B cell (primary cell): ENCODE results near the gene TET3.

Experiments
- EZH2 ChIP-seq: IDR thresholded peaks from 2 replicates; pipeline ENCODE4 v1.6.1; 2012; ENCODE audit warnings: borderline replicate concordance, low read depth, mild to moderate bottlenecking, moderate library complexity, low read length; ENCODE audit not compliant: insufficient read depth, poor library complexity, severe bottlenecking
- TF ChIP-seq, protein P1 (sequence below): fragments of 200-600 bp; IDR thresholded peaks from one replicate; pipeline ENCODE4 v1.8.0; 2022; ENCODE audit warnings: antibody characterized with exemption, mild to moderate bottlenecking

GRCh38 chr2:73990531-73990930, 5.8 kb downstream of the TET3 start:
- TF ChIP-seq, protein P1, sequence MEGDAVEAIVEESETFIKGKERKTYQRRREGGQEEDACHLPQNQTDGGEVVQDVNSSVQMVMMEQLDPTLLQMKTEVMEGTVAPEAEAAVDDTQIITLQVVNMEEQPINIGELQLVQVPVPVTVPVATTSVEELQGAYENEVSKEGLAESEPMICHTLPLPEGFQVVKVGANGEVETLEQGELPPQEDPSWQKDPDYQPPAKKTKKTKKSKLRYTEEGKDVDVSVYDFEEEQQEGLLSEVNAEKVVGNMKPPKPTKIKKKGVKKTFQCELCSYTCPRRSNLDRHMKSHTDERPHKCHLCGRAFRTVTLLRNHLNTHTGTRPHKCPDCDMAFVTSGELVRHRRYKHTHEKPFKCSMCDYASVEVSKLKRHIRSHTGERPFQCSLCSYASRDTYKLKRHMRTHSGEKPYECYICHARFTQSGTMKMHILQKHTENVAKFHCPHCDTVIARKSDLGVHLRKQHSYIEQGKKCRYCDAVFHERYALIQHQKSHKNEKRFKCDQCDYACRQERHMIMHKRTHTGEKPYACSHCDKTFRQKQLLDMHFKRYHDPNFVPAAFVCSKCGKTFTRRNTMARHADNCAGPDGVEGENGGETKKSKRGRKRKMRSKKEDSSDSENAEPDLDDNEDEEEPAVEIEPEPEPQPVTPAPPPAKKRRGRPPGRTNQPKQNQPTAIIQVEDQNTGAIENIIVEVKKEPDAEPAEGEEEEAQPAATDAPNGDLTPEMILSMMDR, result no peak
- no peak for TF ChIP-seq EZH2
